RWPE2 (cell line): ENCODE measurements around the gene ADRA2C.

Experiments used
- ATAC-seq: fragments of 200-7000 bp; cut with Tn5 transposase; 3 replicates; pipeline ENCODE4 v1.9.1; 2021; ENCODE audit warnings: low read depth
- DNase-seq: peaks from one replicate; pipeline ENCODE4 v3.0.0-alpha.2; 2020; ENCODE audit warnings: low spot score
- H3K27ac ChIP-seq: fragments of 450-650 bp; 2 replicates; pipeline ENCODE4 v1.5.1; 2017; ENCODE audit warnings: mild to moderate bottlenecking; ENCODE audit not compliant: poor library complexity, severe bottlenecking
- H3K27me3 ChIP-seq: fragments of 250-450 bp; sonication (Bioruptor Pico); 2 replicates; pipeline ENCODE4 v1.5.1; 2021; ENCODE audit warnings: mild to moderate bottlenecking, moderate library complexity; ENCODE audit not compliant: insufficient read depth, poor library complexity, severe bottlenecking
- H3K36me3 ChIP-seq: fragments of 250-450 bp; sonication (Bioruptor Pico); 2 replicates; pipeline ENCODE4 v1.5.1; 2020; ENCODE audit warnings: low read depth, mild to moderate bottlenecking, moderate library complexity
- H3K4me1 ChIP-seq: fragments of 250-450 bp; sonication (Bioruptor Pico); 2 replicates; pipeline ENCODE4 v1.5.1; 2021; ENCODE audit warnings: mild to moderate bottlenecking, moderate library complexity; ENCODE audit not compliant: insufficient read depth, poor library complexity, severe bottlenecking
- H3K4me3 ChIP-seq: fragments of 250-450 bp; sonication (Bioruptor Pico); 2 replicates; pipeline ENCODE4 v1.5.1; 2021; ENCODE audit warnings: mild to moderate bottlenecking, moderate library complexity; ENCODE audit not compliant: severe bottlenecking
- H3K9me3 ChIP-seq: fragments of 250-450 bp; sonication (Bioruptor Pico); 2 replicates; pipeline ENCODE4 v1.5.1; 2021; ENCODE audit warnings: mild to moderate bottlenecking, moderate library complexity; ENCODE audit not compliant: severe bottlenecking
- TF ChIP-seq, protein P1 (sequence below): fragments of 450-650 bp; IDR thresholded peaks from one replicate; pipeline ENCODE4 v1.5.1; 2017; ENCODE audit warnings: mild to moderate bottlenecking, moderate library complexity; ENCODE audit not compliant: poor library complexity, severe bottlenecking

Gene ADRA2C

GRCh38 chr4:3792813-3793212 lies 26.6 kb downstream of the ADRA2C start:
- TF ChIP-seq, protein P1, sequence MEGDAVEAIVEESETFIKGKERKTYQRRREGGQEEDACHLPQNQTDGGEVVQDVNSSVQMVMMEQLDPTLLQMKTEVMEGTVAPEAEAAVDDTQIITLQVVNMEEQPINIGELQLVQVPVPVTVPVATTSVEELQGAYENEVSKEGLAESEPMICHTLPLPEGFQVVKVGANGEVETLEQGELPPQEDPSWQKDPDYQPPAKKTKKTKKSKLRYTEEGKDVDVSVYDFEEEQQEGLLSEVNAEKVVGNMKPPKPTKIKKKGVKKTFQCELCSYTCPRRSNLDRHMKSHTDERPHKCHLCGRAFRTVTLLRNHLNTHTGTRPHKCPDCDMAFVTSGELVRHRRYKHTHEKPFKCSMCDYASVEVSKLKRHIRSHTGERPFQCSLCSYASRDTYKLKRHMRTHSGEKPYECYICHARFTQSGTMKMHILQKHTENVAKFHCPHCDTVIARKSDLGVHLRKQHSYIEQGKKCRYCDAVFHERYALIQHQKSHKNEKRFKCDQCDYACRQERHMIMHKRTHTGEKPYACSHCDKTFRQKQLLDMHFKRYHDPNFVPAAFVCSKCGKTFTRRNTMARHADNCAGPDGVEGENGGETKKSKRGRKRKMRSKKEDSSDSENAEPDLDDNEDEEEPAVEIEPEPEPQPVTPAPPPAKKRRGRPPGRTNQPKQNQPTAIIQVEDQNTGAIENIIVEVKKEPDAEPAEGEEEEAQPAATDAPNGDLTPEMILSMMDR: no peak
- H3K9me3 ChIP-seq: no peaks in the 10 kb centered on the region

GRCh38 chr4:3793545-3793944 lies 27.4 kb downstream of the ADRA2C start:
- Histone ChIP-seq H3K9me3 (no peaks in the 10 kb centered on the region), H3K27ac (no peak overlapping the region), H3K4me3 (no peak overlapping the region), H3K36me3 (no peaks in the 10 kb centered on the region), H3K27me3 (no peaks in the 10 kb centered on the region), H3K4me1 (no peaks in the 10 kb centered on the region)
- DNase-seq (no peak), ATAC-seq (no peak)
- TF ChIP-seq, protein P1: no peak

More at GRCh38 chr4:3792813-3793212, 26.6 kb downstream of the ADRA2C start:
- no peak for DNase-seq
- H3K27ac ChIP-seq: no peak overlapping the region
- no peaks in the 10 kb centered on the region for H3K27me3 ChIP-seq
- H3K4me3 ChIP-seq: no peak overlapping the region
- no peaks in the 10 kb centered on the region for H3K36me3 ChIP-seq
- H3K4me1 ChIP-seq: no peaks in the 10 kb centered on the region
- ATAC-seq: no peak

DNA sequence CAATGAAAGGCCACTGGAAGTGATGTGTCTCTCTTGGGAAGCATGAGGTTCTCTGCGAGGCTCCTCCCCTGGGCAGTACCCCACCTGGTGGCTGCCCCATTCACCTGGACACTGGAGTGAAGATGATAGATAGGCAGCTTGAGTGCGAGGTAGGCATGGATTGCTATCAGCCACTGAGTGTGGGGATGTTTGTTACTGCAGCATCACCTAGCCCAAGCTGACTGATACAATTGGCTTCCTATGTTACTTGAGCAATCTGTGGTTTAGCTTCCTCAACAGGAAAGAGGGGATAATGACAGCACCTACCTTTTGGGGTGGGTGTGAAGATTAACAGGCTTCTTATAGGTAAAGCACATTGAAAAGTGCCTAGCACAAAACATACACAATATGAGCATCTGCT lies 30.8 kb downstream of the ADRA2C start:
- Histone ChIP-seq H3K4me1 (no peaks in the 10 kb centered on the region), H3K4me3 (no peak overlapping the region), H3K27me3 (peaks cover 10% of the 10 kb centered on the region), H3K27ac (no peak overlapping the region), H3K36me3 (no peaks in the 10 kb centered on the region), H3K9me3 (no peaks in the 10 kb centered on the region)
- TF ChIP-seq, protein P1: no peak
- ATAC-seq (no peak), DNase-seq (no peak)

GRCh38 chr4:3797831-3798790 lies 31.9 kb downstream of the ADRA2C start:
- Histone ChIP-seq H3K27me3 (peaks cover 21% of the 10 kb centered on the region), H3K9me3 (no peaks in the 10 kb centered on the region), H3K4me1 (no peaks in the 10 kb centered on the region), H3K4me3 (no peak overlapping the region), H3K36me3 (no peaks in the 10 kb centered on the region), H3K27ac (no peak overlapping the region)
- ATAC-seq: no peak
- TF ChIP-seq, protein P1: no peak
- no peak for DNase-seq

GRCh38 chr4:3799496-3799895 lies 33.3 kb downstream of the ADRA2C start:
- ATAC-seq (no peak), DNase-seq (no peak)
- Histone ChIP-seq H3K36me3 (no peaks in the 10 kb centered on the region), H3K27me3 (peaks cover 29% of the 10 kb centered on the region), H3K4me1 (no peaks in the 10 kb centered on the region), H3K4me3 (no peak overlapping the region), H3K9me3 (no peaks in the 10 kb centered on the region), H3K27ac (no peak overlapping the region)
- TF ChIP-seq, protein P1: no peak
